OCI-LY7 (cell line): ENCODE results near the gene EPS8L1. TPM values are rescaled to one million over a fixed set of nuclear protein-coding genes. Genes with fewer than 3 reads are reported as not detected.

Experiments used
- BruUV-seq: library from RNA; stranded (reverse); fragments of 400-500 nt; replicated peaks from 2 replicates; lab custom pipeline; 2021; lab: Mats Ljungman, UMichigan
- CTCF ChIA-PET: fragments of 300-600 bp; sonication (Branson Sonifier 250); formaldehyde crosslinking; loops from one replicate; lab custom pipeline; 2022; ENCODE audit warnings: antibody characterized with exemption; ENCODE audit not compliant: unreplicated experiment; lab: Charles Lee
- POLR2A ChIA-PET: fragments of 300-600 bp; sonication (Branson Sonifier 250); formaldehyde crosslinking; loops from one replicate; lab custom pipeline; 2022; ENCODE audit warnings: antibody characterized with exemption; lab: Charles Lee
- DNase-seq: peaks from one replicate; pipeline ENCODE4 v3.0.0-alpha.2; 2015; ENCODE audit warnings: low spot score
- H2AFZ ChIP-seq: fragments of 200-600 bp; sonication (generic), shearing (Covaris generic); 2 replicates; pipeline ENCODE4 v1.6.1; 2014; ENCODE audit warnings: mild to moderate bottlenecking, antibody characterized with exemption, low read length, moderate library complexity
- H3K27ac ChIP-seq: fragments of 200-600 bp; sonication (generic); 2 replicates; pipeline ENCODE4 v1.5.1; 2014; ENCODE audit warnings: mixed run types, low read depth, mild to moderate bottlenecking, moderate library complexity, low read length, inconsistent platforms; ENCODE audit not compliant: poor library complexity, severe bottlenecking
- H3K36me3 ChIP-seq: fragments of 200-600 bp; sonication (generic); 2 replicates; pipeline ENCODE4 v1.6.1; 2014; ENCODE audit warnings: mild to moderate bottlenecking, antibody characterized with exemption, low read length, moderate library complexity, mixed read lengths; ENCODE audit not compliant: insufficient read depth
- H3K4me1 ChIP-seq: fragments of 200-600 bp; sonication (generic); 2 replicates; pipeline ENCODE4 v1.5.1; 2014; ENCODE audit warnings: mild to moderate bottlenecking, low read length; ENCODE audit not compliant: insufficient read depth, poor library complexity, severe bottlenecking
- H3K4me2 ChIP-seq: fragments of 200-600 bp; sonication (generic); 2 replicates; pipeline ENCODE4 v1.6.1; 2014; ENCODE audit warnings: mild to moderate bottlenecking, low read length
- H3K4me3 ChIP-seq: fragments of 200-600 bp; sonication (generic); 2 replicates; pipeline ENCODE4 v1.5.1; 2014; ENCODE audit warnings: mild to moderate bottlenecking, low read depth, low read length; ENCODE audit not compliant: poor library complexity, severe bottlenecking
- H3K79me2 ChIP-seq: fragments of 200-600 bp; sonication (generic); 2 replicates; pipeline ENCODE4 v1.6.1; 2016; ENCODE audit warnings: low read depth, mild to moderate bottlenecking, low read length, moderate library complexity, mixed read lengths; ENCODE audit not compliant: insufficient read depth
- H3K9me2 ChIP-seq: fragments of 200-600 bp; sonication (generic); 2 replicates; pipeline ENCODE4 v1.6.1; 2016; ENCODE audit warnings: mild to moderate bottlenecking, low read length, mixed read lengths; ENCODE audit not compliant: insufficient read depth
- H3K9me3 ChIP-seq: fragments of 200-600 bp; sonication (generic); 2 replicates; pipeline ENCODE4 v1.6.1; 2014; ENCODE audit warnings: mild to moderate bottlenecking, mixed run types, low read length, mixed read lengths
- H4K20me1 ChIP-seq: fragments of 200-600 bp; sonication (generic); 2 replicates; pipeline ENCODE4 v1.6.1; 2014; ENCODE audit warnings: mild to moderate bottlenecking, antibody characterized with exemption, low read length, moderate library complexity, mixed read lengths; ENCODE audit not compliant: insufficient read depth
- EZH2phosphoT487 ChIP-seq: fragments of 200-600 bp; sonication (generic); IDR thresholded peaks from 2 replicates; pipeline ENCODE4 v1.6.1; 2018; ENCODE audit warnings: low read depth, borderline replicate concordance, mild to moderate bottlenecking, mixed run types, antibody characterized with exemption, low read length, moderate library complexity, mixed read lengths
- intact Hi-C: fragments of 100-400 bp; cut with micrococcal nuclease; formaldehyde crosslinking; loops from one replicate; pipeline ENCODE4 v1.10.0; 2022; ENCODE audit not compliant: unreplicated experiment
- total RNA-seq, 2 experiments: library from RNA; depleted of rRNA in 1 of 2; stranded (reverse); fragments of >200 nt in 1 of 2; shearing (Covaris generic) in 1 of 2; gene quantifications; 2 replicates each; pipeline ENCODE4 v1.2.3, GENCODE V29; 2014 to 2022
- TF ChIP-seq, protein P1 (sequence below): fragments of 200-600 bp; sonication (generic); conservative IDR thresholded peaks from 2 replicates; pipeline ENCODE4 v1.5.1; 2014; ENCODE audit warnings: mild to moderate bottlenecking, antibody characterized with exemption, low read length, moderate library complexity, mixed read lengths

EPS8L1 gene
- total RNA-seq, 2 experiments from 2014 or later, result 11.1 to 12.5 TPM

GRCh38 chr19:55083004-55083850 is 7.6 kb downstream of the EPS8L1 start:
- POLR2A ChIA-PET, result no interaction called here
- H3K4me1 ChIP-seq, result peaks cover 20% of the 10 kb centered on the region
- no peaks in the 10 kb centered on the region for H4K20me1 ChIP-seq
- H3K9me3 ChIP-seq, result no peaks in the 10 kb centered on the region
- H2AFZ ChIP-seq, result no peak overlapping the region
- no peaks in the 10 kb centered on the region for H3K79me2 ChIP-seq
- TF ChIP-seq, protein P1, sequence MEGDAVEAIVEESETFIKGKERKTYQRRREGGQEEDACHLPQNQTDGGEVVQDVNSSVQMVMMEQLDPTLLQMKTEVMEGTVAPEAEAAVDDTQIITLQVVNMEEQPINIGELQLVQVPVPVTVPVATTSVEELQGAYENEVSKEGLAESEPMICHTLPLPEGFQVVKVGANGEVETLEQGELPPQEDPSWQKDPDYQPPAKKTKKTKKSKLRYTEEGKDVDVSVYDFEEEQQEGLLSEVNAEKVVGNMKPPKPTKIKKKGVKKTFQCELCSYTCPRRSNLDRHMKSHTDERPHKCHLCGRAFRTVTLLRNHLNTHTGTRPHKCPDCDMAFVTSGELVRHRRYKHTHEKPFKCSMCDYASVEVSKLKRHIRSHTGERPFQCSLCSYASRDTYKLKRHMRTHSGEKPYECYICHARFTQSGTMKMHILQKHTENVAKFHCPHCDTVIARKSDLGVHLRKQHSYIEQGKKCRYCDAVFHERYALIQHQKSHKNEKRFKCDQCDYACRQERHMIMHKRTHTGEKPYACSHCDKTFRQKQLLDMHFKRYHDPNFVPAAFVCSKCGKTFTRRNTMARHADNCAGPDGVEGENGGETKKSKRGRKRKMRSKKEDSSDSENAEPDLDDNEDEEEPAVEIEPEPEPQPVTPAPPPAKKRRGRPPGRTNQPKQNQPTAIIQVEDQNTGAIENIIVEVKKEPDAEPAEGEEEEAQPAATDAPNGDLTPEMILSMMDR, result no peak
- TF ChIP-seq EZH2phosphoT487, result no peak
- H3K36me3 ChIP-seq, result peaks cover 16% of the 10 kb centered on the region
- CTCF ChIA-PET, result no interaction called here
- H3K27ac ChIP-seq, result no peak overlapping the region
- H3K9me2 ChIP-seq, result no peaks in the 10 kb centered on the region
- intact Hi-C loops, result no loop called here
- H3K4me3 ChIP-seq, result no peak overlapping the region
- DNase-seq, result no peak
- H3K4me2 ChIP-seq, result no peak overlapping the region; the same call in 1 of the 2 replicates
- no TSS peak for BruUV-seq

DNA sequence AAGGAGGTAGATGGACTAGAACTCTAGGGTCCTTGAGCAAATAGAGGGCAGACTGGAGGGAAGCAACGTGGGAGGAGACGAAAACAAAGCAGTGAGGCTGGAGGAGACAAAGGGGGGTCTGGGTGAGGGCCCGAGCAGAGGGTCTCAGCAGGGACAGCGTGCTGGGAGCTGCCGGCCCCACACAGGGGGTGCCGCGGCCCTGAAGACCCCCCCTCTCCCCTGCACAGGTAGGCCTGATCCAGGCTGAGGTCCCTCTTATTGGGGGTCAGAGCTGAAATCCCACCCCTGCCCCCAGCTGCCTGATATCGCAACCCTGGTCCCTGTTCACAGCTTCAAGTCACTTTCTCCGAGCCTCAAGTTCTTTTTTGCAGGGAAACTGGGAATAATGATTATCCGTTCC is 8.7 kb downstream of the EPS8L1 start:
- TF ChIP-seq EZH2phosphoT487, result no peak
- TF ChIP-seq, protein P1, result no peak
- intact Hi-C loops, result no loop called here
- ChIA-PET POLR2A (no interaction called here), CTCF (no interaction called here)
- Histone ChIP-seq H3K4me2 (no peak overlapping the region), H3K4me1 (peaks cover 20% of the 10 kb centered on the region), H2AFZ (no peak overlapping the region), H3K4me3 (no peak overlapping the region), H3K79me2 (no peaks in the 10 kb centered on the region), H4K20me1 (no peaks in the 10 kb centered on the region), H3K9me3 (no peaks in the 10 kb centered on the region), H3K9me2 (no peaks in the 10 kb centered on the region), H3K36me3 (peaks cover 27% of the 10 kb centered on the region), H3K27ac (no peak overlapping the region)
- no peak for DNase-seq
- BruUV-seq, result TSS peak; percentile 48
